GM18511 (cell line): ENCODE results near the gene ATP6V0C.
"Not testable (repeated sequence)": the region's sequence is repeated elsewhere in the genome, so short reads cannot be mapped to it uniquely, and the experiment has no call there.

Experiments used
- ATAC-seq: cut with Tn5 transposase; IDR thresholded peaks from one replicate; pipeline ENCODE4 v1.9.1; 2021; ENCODE audit warnings: mild to moderate bottlenecking, moderate library complexity; ENCODE audit not compliant: unreplicated experiment

ATP6V0C gene

DNA sequence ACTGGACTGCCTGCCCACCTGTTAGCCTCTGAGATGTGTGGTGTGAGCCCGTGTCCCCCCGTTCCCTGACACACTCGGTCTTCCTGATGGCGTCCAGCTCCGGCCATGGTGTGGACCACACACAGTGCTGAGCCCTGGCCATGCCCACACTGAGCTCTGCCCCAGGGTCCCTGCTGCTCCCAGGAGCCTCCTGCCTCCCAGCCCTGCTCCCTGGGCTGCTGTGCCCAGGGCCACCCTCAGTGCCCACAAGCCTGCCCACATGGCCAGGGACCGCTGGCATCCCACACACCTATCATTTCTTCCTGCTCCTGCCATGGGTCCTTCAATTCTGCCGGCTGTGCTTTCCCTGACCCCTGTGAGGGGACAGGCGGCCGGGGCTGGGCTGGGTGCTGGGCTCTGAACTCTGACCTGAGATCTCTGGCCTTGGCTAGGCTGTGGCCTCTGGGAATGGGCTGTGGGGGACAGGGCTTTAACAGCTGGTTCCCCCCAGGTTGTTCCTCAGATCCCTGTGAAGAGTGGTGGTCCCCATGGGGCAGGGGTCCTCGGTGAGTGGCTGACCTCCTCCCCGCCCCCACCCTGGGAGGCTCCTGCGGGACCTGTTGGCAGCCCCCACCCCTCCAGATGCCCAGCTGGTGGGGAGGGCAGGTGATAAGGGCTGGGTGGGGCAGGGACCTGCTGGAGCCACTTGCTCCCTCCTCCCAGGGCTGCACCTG, 13.5 kb downstream of the ATP6V0C start:
- ATAC-seq, result no peak

DNA sequence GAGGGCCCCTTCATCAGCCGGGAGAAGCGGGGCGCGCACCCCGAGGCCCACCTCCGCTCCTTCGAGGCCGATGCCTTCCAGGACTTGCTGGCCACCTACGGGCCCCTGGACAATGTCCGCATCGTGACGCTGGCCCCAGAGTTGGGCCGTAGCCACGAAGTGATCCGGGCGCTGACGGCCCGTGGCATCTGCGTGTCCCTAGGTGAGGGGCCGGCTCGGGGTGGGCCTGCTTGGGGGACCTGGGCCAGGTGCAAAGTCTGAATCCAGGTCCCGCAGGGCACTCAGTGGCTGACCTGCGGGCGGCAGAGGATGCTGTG, 14.0 kb downstream of the ATP6V0C start:
- ATAC-seq, result no peak

DNA sequence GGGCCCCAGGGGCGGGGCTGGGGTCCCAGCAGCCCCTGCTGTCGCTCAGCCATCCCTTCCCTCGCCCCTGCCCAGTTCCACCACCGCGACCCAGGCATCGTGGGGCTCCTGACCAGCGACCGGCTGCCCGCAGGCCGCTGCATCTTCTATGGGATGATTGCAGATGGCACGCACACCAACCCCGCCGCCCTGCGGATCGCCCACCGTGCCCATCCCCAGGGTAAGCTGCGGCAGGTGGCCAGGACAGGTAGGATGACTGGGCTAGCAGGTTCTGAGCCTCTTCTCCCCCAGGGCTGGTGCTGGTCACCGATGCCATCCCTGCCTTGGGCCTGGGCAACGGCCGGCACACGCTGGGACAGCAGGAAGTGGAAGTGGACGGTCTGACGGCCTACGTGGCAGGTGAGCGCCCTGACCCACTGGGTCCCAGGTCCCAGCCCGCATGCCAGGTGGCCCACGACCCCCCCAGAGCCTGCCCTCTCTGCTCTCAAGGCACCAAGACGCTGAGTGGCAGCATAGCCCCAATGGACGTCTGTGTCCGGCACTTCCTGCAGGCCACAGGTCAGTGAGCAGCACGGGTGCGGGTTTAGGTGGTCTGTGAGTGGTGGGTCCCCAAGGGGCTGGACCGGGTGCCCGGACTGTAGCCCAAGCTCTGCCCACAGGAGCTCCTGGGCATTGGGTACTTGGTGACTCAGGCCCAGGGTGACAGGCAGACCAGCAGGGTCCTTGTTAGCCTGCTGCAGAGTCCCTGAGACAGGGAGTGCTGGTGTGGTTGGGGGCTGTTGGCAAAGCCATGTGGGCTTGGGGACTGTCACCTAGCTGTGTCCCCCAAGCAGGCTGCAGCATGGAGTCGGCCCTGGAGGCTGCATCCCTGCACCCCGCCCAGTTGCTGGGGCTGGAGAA, 14.7 kb downstream of the ATP6V0C start:
- ATAC-seq, result no peak

DNA sequence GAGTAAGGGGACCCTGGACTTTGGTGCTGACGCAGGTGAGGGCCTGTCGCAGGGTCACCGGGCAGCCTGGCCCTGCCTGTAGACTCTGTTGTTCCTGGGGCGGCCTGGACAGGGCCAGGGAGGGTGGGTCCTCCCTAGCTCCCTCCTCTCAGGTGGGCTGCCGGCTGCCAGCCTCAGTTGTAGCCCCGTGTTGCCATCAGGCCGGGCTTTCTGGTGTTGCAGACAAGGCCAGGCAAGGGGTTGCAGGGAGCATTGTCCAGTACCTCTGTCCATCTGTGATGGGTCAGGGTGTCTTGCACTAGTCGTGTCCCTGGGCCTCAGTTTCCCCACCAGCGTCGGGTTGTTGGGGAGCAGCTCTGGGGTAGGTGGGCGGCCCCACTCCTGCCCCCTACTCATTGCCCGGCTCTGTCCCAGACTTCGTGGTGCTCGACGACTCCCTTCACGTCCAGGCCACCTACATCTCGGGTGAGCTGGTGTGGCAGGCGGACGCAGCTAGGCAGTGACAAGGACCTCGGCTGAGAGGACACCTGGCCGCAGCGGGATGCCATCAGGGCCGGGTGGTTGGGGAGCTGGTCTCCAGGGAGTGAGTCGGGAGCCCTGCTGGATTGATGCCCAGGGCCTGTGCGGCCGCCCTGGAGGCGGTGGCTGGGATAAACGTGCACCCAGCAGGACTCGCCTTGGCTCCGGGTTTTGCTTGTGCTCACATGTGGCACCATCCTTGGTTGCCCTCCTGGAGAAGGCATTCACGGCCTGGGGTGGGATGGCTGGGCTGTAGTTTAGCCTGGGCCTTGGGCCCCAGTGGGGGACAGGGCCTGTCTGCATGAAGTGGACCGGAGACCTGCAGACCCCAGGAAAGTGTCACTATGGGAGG, 15.5 kb downstream of the ATP6V0C start:
- ATAC-seq, result no peak

DNA sequence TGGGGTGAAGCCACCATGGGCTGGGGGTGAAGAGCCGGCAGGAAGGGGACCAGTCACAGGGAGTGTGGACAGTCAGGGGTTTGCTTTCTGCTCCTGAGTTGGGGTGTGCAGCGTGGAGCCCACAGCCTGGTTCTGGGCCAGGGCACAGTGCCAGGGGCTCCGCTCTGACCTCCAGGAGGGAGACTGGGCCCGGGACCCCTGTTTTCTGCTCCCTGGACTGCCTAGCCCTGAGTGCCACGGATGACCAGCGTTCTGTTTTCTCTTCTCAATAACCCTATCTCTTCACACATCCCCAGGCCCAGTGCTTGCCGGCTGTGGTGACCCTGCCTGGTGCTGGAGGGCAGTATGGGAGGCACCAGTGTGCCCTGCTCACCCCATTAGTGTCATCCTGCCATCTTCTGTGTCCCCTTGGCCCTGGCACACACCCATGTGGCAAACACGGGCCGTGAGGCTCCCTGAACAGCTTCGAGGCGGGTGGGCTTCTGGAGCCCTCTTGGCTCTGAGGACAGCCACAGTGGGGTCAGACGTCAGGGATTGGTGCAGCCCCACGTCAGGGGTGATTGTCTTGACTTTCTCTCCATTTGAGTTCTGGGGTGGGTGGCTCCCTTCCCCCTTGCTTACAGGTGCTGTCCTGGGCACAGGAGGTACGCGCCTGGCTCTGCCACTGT, 16.3 kb downstream of the ATP6V0C start:
- no peak for ATAC-seq

DNA sequence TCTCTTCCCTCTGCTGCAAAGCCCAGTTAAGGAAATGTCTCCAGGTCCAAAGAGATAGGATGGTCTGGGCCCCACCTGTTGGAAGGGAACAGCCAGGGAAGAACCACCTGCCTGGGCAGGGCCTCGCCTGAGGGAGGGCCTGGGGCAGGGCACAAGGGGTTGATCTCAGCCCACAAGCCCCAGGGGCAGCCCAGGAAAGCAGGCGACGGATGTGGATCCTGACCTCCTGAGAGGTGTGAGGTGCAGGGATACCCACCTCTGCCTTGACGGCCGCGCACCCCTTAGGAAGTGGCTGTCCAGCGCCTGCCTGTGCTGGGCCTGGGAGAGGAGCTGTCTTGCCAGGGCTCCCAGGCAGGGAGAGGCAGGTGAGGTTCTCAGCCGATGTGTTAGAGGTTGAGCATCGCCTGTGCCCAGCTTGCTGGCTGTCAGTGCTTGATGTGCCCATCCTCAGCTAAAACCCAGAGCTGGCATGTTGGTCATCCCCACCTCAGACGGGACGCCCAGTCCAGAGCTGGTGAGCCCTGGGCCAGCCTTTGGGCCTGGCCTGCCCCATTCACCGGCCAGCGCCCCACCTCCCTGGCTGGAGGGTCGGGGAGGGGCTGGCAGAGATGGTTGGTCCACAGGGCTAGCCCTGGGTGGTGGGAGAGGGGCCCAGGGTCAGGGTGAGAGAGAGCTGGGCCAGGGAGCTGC, 17.0 kb downstream of the ATP6V0C start:
- no peak for ATAC-seq

DNA sequence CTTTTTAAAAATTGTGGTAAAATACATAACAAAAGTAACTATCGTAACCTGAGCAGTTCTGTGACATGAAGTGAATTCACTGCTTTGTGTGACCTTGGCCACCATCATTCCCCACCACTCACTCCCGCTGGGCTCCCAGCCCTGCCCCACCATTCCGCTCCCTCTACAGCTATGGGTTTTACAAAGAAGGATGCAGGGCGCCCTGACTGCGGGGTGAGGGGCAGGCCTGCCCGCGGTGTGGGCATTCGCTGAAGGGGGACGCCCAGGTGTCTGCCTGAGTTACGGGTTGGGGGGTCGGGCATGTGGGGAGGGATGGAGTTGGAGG, 17.6 kb downstream of the ATP6V0C start, which contains the start of gene CEMP1:
CEMP1 (minus strand) TSS at position 38 of the 325 bp plus-strand sequence. CDS start 335 bp downstream, outside the sequence.
- ATAC-seq, result no peak

DNA sequence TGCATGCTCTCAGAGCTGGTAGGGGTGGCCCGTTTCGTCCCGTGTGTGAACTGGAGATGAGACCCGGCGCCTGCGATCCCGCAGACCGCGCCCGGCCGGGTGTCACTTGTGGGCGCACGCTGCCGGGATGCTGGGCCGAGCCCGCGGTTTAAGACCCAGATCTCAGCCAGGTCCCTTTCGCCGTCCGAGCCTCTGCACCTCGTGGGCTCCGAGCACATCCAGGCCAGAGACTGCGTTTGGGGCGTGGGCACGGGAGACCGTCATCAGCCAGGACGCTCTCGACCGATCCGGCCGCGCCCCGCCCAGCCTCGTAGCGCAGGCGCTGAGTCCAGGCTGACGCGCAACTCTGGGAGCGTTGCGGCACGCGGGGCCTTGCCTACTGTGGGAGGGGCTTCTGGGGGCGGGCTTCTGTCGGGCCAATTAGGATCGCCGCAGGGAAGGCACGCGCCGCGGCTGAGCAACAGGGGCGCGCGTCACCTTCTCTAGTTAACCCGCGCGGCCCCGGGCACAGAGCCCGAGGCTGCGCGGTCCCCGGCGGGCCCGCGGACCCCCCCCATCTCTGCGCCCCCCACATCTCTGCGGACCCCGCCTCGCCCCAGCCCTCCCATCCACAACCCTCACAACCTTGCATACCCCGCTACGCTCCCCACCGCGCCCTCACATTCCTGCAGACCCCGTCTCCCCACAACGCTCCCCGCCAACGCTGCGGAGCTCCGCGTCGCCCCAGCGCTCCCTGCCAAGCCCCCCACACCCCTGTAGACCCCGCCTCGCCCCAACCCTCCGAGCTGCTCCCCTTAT, 18.1 kb downstream of the ATP6V0C start:
- peak; percentile 90 for ATAC-seq

DNA sequence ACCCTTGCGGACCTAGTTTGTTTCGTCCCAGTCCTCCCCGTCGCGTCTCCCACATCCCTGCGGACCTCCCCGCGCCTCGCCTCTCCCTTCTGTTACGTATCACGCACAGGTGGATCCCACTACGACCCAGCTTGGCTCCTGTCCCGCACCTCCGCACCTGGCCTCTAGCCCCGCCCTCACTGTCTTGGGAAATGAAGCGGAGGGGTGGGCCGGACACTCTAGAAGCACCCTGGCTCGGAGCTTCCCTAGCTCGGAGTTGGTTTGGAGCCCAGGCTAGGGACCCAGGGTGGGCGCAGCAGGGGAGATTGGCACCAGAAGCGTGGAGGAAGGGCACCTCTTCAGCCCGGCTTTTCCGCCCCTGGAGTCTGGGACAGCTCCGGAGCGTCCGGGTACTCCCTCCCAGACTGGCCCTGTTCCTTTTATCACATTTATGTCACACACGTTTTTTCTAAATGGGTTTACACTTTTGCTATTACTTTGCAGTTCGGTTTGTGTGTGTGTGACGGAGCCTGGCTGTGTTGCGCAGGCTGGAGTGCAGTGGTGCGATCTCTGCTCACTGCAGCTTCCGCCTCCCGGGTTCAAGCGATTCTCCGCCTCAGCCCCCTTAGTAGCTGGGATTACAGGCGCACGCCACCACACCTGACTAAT, 18.9 kb downstream of the ATP6V0C start:
- no peak for ATAC-seq

DNA sequence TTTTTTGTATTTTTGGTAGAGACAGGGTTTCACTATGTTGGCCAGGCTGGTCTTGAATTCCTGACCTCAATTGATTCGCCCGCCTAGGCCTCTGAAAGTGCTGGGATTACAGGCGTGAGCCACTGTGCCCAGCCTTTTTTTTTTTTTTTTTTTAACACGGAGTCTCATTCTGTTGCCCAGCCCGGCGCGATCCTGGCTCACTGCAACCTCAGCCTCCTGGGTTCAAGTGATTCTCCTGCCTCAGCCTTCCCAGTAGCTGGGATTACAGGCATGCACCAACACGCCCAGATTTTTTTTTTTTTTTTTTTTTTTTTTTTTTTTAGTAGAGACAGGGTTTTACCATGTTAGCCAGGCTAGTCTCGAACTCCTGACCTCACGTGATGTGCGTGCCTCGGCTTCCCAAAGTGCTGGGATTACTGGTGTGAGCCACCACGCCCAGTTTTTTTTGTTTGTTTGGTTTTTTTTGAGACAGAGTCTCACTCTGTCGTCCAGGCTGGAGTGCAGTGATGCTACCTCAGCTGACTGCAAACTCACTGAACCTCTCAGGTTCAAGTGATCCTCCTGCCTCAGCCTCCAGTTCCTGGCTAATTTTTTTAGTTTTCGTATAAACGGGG, 19.5 kb downstream of the ATP6V0C start:
- ATAC-seq, result not testable (repeated sequence)

DNA sequence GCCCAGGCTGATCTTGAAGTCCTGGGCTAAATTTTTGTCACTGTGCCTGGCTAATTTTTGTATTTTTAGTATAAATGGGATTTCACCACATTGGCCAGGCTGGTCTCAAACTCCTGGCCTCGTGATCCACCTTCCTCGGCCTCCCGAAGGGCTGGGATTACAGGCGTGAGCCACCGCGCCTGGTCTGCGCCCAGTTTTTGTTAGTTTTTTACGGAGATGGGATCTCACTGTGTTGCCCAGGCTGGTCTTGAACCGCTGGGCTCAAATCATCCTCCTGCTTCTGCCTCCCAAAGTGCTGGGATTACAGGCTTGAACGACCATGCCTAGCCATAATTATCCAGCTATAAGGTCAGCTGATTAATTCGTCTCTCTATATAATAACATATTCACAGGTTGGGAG, 20.2 kb downstream of the ATP6V0C start:
- ATAC-seq, result no peak

DNA sequence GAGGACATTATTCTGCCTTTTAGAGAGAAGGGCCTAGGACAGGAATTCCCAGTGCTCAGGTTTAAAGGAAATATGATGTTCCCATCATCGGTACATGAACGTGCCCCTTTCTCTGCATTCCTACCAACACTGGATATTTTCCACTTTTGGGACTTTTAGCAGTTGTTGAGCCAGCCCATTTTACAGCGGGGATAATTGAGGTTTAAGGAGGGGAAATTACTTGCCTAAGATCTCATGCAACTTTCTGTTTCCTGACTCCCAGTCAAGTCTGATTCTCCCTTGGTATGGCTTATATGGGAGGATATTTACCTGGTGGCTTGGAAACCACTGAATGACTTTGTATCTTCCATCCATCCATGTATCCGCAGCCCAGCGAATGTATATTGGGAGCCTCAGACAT, 20.6 kb downstream of the ATP6V0C start:
- not testable (repeated sequence) for ATAC-seq

DNA sequence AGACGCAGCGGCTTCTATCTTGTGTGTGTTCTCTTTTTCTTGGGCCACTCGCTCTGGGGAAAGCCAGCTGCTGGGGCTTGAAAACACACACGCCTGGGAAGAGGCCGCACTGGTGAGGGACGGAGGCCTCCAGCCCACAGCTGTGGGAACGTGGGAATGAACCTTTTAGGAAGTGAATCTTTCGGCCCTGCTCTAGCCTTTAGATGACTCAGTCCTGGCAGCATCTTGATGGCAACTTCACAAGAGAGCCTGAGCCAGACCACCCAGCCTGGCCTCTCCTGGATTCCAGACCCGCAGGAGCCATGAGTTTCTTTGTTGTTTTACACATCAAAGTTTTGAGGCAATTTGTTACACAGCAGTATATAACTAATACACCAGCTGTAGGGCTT, 21.9 kb downstream of the ATP6V0C start:
- ATAC-seq, result no peak

DNA sequence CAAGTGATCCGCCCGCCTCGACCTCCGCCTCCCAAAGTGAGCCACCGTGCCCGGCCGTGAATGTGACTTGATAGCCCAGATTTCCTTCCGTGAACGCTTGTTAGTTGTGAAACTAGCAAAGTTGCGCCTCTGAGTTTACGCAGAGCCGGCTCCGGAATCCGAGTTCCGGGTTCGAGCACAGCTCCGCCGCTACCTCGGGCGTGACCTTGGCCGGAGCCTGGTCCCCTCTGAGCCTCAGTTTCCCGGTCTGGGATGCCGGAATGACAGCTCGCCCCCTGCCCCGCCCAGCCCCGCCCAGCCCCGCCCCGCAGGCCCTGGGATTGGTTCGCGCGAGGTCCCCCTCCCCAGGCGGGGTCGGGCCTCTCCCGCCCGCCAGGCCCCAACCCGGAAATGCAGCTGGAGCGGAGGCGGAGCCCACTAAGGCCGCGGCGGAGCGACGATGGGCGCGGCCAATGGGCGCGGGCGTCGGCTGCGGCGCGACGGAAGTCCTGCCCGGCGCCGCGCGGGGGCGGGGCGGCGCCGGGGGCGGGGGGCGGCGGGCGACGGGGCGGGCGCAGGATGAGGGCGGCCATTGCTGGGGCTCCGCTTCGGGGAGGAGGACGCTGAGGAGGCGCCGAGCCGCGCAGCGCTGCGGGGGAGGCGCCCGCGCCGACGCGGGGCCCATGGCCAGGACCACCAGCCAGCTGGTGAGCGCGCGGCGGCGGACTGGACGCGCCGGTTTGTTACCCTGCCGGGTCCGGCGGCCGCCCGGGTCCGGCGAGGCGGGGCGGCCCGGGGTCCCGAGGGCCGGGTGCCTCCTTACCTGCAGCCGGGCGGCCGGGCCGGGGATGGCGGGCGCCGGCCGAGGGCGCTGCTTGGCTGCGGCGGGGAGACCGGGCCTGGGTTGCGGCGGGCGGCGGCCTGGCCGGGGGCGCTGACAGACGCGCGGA, 24.0 kb downstream of the ATP6V0C start, which contains the start of gene PDPK1:
PDPK1 (plus strand) TSS at position 571 of the 929 bp plus-strand sequence; CDS start at position 663, 92 bp downstream.
- ATAC-seq, result peak; percentile 86

DNA sequence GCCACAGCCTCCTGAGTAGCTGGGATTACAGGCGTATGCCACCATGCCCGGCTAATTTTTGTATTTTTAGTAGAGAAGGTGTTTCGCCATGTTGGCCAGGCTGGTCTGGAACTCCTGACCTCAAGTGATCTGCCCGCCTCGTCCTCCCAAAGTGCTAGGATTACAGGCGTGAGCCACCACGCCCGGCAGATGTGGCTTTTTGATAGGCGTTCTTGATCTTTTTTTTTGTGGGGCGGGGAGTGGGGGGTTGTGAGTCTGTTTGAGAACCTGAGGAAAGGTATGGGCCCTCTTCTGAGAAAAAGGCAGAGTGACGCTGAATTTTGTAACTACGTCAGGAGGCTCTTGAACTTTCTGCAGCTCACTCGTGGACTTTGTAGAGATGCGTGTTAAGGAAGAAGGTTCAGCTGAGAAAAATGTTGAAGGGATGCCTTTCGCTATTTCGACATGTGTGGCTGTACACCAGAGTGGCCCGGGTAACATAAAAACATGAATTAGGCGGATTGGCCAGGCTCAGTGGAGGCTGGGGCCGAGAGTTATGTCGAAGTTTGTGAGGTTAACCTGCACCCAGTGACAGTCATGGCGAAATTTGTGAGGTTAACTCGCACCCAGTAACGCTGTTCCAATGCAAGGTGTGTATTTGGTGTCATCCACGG, 25.6 kb downstream of the ATP6V0C start:
- not testable (repeated sequence) for ATAC-seq

DNA sequence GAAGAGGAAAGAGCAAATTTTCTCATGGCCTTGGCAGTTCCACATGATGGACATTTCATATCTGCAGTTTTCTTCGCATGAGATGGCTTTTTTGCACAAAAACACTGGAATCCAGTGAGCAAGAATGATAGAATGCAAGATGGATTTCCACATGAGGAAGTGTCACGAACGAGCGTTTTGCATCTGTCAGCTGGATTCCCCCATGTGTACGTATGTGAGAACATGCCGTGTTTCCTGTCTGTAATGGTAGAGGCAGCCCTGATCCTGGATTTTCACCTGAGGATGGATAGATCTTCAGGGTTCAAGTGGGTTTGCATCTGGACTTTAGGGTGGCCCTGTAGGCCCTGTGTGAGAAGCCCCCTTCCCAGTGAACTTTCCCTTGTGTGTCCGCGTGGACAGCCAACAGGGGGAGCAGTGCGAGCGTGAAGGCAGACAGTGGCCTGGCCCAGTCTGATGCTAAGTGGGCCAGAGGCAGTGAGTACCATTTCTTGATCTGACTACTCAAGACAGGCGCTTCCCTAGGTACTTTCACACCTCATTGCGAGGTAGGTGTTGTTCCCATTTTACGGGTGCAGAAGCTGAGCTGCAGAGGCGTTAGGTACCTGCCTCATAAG, 26.2 kb downstream of the ATP6V0C start:
- ATAC-seq, result not testable (repeated sequence)
